Measurements from ENCODE around the gene BORCS6.

BORCS6 gene

GRCh38 chr17:8140065-8141029 is 49.6 kb downstream of the BORCS6 start:
- Histone ChIP-seq H3K27me3 (peaks cover 30% of the 10 kb centered on the region), H3K27ac (peak overlapping the region; percentile 20), H3K4me3 (ENCODE audit: low read depth in 1 of 2, low read length in 1 of 2) (no peak overlapping the region), H3K9me3 (no peaks in the 10 kb centered on the region), H3K36me3 (no peaks in the 10 kb centered on the region), H3K4me1 (ENCODE audit: control insufficient read depth in 1 of 2, insufficient read depth in 1 of 2, low read depth in 1 of 2, low read length in 1 of 2) (peaks cover 25 to 29% of the 10 kb centered on the region in 2 experiments)
- no peak for TF ChIP-seq CTCF (IDR thresholded peaks at IDR 0.05)

GRCh38 chr17:8138672-8139371 is 51.2 kb downstream of the BORCS6 start:
- H3K27ac ChIP-seq, result peak overlapping the region; percentile 53
- TF ChIP-seq CTCF (IDR thresholded peaks at IDR 0.05), result peak; percentile 86
- H3K27me3 ChIP-seq, result peaks cover 39% of the 10 kb centered on the region

GRCh38 chr17:8138374-8138671 is 51.7 kb downstream of the BORCS6 start:
- peaks cover 40% of the 10 kb centered on the region for H3K27me3 ChIP-seq
- no peak for TF ChIP-seq CTCF (IDR thresholded peaks at IDR 0.05)
- no peaks in the 10 kb centered on the region for H3K9me3 ChIP-seq
- H3K27ac ChIP-seq, result peak overlapping the region; percentile 53
- no peaks in the 10 kb centered on the region for H3K36me3 ChIP-seq
- H3K4me3 ChIP-seq (ENCODE audit: low read depth in 1 of 2, low read length in 1 of 2), result peak overlapping the region; percentile 38 to 63
- H3K4me1 ChIP-seq (ENCODE audit: control insufficient read depth in 1 of 2, insufficient read depth in 1 of 2, low read depth in 1 of 2, low read length in 1 of 2), result peaks cover 25 to 29% of the 10 kb centered on the region in 2 experiments

More at GRCh38 chr17:8138672-8139371, 51.2 kb downstream of the BORCS6 start:
- Histone ChIP-seq H3K4me3 (ENCODE audit: low read depth in 1 of 2, low read length in 1 of 2) (peak overlapping the region; percentile 38 to 63), H3K36me3 (no peaks in the 10 kb centered on the region), H3K4me1 (ENCODE audit: control insufficient read depth in 1 of 2, insufficient read depth in 1 of 2, low read depth in 1 of 2, low read length in 1 of 2) (peaks cover 25 to 29% of the 10 kb centered on the region in 2 experiments), H3K9me3 (no peaks in the 10 kb centered on the region)

Measured in neutrophil (primary cell).